Activated CD4-positive, CD25-positive, alpha-beta regulatory T cell treated with anti-CD3 and anti-CD28 coated beads, Interleukin-2, amount 50 U/mL, for 72 hours (primary cell): ENCODE measurements around the gene FAM187B.
"Not testable (repeated sequence)": the region's sequence is repeated elsewhere in the genome, so short reads cannot be mapped to it uniquely, and the experiment has no call there.

ENCODE experiments used
- DNase-seq: peaks from one replicate; pipeline ENCODE4 v3.0.0; 2021

Gene FAM187B

DNA sequence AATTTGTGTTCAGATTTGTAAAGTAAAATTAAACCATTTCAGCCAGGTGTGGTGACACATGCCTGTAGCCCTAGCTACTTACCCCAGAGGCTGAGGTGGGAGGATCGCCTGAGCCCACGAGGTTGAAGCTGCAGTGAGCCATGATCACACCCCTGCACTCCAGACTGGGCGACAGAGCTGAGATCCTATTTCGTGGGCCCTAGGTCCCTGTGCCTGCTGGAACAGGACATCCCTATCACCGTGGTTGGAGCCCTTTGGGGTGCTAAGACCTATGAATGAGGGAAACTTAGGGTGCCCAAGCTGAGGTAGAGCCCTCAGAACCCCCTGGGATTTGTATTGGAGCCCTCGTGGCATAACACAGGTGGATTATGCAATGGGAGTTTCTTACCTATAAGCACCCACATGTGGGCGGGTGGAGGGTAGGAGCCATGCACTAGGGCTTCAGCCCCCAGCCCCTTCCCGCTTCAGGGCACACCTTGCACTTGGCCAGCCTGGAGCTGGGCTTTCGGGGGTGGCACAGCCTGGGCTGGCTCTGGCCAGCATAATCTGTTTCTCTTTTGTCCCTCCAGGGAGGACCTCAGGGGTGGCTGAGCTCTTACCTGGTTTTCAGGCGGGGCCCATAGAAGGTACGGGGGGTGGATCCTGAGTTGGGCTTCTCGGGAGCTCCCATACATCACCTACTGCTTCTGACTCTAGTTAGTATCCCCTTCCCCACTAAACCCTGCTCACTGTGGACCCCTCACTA, 33.0 kb upstream of the FAM187B start:
- DNase-seq = peak; percentile 29

DNA sequence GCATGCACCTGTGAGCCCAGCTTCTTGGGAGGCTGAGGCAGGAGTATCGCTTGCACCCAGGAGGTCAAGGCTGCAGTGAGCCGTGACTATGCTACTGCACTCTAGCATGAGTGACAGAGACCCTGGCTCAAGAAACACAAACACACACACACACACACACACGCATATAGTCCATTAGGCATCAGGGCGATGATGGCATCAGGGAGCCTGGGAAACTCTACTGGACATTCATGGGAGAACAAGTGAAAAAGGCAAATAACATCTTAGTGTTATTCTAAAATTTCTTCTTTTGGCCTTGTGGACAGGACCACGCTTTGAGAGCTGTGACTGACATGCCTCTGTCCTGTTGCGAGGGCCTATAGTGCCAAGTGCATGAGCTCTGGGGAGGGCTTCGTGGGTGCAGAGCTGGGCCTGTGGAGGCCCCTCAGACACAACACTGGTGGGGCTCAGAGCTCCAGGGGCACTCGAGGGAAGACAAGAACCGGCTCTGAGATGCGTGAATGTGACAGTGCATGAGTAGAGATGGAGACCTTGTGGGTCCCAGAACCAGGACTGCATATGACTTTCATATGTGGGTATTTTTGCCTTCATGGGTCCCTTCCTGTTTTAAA, 32.3 kb upstream of the FAM187B start:
- DNase-seq = peak; percentile 14

DNA sequence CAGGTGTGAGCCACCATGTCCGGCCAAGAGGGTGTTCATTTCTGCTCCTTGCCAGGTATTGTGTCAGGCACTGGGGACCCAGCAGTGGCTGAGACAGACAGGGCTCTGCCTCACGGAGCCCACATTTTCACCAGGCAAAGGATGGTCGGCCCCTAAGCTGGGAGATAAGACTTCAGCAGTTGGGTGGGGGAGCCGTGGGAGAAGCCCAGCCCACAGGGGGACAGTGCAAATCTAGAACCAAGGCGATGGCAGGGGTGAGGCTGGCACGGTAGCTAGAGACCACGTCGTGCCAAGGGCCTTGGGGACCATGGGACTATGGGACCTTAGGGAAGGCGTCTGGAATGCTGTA, 28.5 kb upstream of the FAM187B start:
- peak; percentile 17 for DNase-seq

DNA sequence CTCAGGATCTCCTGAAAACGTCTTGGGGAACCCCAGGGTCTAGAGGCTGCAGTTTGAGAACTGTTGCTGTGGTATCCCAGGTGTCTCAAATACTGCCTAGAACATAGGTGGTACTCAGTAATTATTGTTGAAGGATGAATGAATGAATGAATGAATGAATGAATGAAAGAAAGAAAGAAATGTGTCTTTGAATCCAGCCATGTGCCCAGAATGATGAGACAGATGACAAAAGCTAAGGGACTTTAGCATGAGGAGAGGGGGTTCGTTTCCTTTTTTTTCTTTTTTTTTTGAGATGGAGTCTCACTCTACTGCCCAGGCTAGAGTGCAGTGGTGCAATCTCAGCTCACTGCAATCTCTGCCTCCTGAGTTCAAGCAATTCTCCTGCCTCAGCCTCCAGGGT, 28.0 kb upstream of the FAM187B start:
- DNase-seq = peak; percentile 17

DNA sequence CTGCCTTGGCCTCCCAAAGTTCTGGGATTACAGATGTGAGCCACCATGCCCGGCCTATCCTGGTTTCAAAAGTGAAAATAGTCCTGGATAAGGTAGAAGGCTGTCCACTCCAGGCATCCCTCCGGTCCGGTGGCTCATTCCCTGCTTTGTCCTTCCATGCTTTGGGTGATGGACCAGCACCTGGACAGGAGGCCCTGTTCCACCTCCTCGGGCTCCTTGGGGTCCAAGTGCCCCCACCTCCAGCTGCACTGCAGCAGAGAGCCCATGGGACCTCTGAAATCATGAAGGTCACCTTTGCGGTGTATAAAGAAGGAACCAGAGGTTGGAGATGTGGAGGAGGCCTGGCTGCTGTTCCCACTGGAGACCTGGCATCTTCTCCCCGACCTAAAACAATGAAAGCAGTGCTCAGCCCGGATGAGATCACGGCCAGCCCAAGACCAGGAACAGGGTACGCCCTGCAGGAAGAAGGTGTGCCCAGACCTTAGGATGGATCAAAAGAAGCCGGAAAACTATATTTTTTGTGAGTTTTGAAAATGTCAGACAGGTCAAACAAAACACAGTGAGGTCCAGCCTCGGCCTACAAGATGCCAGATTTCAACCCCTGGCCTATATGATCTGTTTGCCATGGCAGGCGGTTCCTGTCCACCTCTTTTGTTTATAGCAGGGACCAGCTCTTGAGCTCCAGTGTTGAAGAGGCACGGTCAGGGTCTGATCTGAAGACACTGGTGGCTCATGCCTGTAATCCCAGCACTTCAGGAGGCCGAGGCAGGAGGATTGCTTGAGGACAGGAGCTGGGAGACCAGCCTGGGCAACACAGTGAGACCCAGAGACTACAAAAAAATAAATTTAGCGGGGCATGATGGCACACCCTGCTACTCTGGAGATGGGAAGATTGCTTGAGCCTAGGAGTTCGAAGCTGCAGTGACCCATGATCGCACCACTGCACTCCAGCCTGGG, 26.1 kb upstream of the FAM187B start:
- peak; percentile 22 for DNase-seq

DNA sequence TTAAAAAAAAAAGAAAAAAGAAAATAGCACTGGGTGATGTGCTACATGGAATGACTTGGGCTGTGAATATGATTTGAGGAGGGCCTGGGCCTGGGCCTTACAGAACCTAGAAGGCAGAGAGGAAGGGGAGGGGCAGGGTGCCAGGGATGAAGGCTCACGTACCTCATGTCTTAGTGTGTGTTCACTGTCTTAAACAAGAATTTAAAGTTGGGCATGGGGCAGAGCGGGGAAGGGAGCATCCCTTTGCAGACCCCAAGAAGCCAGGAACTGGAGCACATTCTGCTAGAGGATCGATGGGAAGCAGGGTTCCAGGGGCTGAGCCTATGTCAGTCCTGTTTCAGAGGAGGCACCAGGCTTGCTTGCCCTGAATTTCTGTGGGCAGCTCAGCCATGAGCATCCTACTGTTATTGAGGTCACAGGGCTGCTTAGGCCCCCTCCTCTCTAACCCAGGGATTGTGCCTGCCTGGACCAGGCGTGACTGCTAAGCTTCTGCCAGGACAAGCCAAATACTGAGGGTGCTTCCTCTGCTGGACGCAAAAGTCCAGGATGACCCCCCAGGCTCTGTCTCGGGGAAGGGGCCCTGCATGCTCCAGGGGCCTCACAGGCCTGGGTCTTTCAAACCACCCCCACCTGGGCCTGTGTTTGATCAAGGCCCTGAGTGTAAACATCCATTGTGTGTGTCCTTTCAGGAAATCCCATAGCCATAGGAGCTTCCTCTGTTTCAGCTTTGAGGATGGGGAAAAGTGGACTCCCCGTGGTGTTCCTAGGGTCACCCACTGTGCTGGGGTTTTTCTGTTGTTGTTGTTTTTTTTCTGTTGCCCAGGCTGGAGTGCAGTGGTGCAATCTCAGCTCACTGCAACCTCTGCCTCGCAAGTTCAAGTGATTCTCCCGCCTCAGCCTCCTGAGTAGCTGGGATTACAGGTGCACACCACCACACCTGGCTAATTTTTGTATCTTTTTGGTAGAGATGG, 25.1 kb upstream of the FAM187B start:
- peak; percentile 20 for DNase-seq

DNA sequence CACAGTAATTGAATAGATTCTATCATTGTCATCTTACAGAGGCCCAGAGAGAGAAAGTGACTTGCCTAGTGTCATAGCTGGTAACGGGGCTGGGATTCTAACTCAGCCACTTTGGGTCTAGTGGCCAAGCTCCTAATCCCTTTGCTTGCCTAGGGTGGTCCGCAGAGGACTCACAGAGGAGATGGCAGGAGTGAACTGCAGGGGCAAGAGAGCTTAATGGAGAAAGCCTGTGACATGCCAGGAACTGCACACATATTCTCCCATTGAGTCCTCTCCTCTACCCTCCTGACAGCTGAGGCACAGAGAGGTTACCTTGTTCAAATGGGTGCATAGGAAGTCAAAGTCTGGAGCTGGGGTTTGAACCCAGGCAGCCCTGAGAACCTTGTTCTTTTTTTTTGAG, 22.9 kb upstream of the FAM187B start:
- no peak for DNase-seq

DNA sequence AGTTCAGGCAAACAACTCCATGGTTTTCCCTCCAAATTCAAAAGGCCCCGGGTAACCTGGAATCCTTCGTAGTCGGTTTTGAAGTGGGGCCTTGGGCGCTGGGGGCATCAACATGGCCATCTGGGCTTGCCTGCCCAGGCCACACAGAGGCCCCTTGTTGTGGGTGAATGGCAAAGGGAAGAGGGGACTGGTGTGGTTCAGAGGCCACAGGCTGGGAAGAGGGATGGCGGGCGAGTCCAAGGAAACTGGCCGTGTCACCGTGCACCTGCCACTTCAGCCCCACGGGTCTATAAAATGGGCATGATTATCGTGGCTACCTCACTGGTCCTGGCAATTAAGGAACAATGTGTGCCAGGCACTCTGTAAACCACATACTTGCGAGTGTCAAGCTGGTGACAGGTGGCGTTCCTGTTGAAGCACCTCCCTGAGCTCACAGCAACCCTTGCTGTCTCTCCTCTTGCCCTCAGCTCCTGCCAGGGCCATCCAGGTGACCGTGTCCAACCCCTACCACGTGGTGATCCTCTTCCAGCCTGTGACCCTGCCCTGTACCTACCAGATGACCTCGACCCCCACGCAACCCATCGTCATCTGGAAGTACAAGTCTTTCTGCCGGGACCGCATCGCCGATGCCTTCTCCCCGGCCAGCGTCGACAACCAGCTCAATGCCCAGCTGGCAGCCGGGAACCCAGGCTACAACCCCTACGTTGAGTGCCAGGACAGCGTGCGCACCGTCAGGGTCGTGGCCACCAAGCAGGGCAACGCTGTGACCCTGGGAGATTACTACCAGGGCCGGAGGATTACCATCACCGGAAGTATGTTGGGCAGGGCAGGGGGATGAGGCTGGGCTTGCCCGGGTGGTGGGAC, 21.5 kb upstream of the FAM187B start:
- DNase-seq = peak; percentile 25

DNA sequence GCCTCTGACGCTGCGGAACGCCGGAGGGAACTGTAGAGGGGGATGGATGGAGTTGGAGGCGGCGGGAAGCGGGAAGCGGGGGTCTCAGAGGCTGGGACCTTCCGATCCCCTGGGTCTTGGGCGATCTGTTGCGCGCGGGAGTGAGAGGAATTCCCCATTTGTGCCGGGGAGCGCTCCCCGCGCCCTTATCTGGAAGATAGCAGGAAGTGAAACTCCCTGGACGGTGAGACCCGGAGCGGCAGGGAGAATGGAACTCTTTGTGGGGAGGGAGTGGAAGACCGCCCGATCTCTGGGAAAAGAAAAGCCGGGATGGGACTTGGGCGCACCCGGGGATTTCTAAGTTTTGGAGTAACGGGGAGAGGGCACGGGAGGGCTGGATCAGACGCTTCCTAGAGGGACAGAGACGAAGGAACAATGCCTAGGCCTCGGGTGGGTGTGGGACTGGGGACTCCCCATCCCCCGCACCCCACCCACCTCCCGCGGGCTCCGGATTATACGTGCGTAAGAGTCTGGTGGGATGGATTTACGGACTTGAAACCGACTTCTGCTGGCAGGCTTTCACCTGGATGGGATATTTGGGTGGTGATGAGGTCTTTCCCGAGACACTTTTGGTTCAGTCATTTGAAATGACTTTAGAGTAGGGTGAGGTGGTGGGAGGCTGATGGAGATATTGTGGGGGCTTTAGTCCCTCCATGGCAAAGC, 20.8 kb upstream of the FAM187B start:
- DNase-seq = peak; percentile 31

DNA sequence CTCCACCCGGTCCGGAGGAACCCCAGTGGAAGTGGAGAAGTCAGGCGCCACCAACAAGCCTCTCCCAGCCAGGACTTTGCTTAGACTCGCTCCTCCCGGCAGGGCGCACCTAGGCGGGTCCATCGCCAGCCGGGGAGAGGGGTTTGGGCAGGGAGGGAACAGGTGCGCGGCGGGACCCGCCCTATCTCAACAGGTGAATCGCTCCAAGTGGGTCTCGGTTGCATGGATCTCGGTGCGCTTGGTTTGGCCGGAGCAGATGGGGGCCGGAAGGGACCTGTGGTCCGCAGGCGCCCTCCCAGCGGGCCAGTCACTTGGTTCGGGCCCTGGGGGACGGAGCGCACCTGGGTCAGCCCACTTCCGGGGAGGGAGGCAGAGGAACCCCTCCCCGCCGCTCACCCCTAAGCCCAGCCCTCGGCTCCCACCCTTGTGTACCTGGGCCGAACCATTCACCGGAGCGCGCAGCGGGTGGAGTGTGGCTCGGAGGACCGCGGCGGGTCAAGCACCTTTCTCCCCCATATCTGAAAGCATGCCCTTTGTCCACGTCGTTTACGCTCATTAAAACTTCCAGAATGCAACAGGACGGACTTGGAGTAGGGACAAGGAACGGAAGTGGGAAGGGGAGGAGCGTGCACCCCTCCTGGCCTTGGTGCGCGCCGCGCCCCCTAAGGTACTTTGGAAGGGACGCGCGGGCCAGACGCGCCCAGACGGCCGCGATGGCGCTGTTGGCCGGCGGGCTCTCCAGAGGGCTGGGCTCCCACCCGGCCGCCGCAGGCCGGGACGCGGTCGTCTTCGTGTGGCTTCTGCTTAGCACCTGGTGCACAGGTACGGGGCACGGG, 20.0 kb upstream of the FAM187B start, which contains the start of gene LSR:
Gene LSR (plus strand): TSS at position 693 of the 836 bp plus-strand sequence. CDS start 21 bp downstream, at position 714.
- peak; percentile 77 for DNase-seq

DNA sequence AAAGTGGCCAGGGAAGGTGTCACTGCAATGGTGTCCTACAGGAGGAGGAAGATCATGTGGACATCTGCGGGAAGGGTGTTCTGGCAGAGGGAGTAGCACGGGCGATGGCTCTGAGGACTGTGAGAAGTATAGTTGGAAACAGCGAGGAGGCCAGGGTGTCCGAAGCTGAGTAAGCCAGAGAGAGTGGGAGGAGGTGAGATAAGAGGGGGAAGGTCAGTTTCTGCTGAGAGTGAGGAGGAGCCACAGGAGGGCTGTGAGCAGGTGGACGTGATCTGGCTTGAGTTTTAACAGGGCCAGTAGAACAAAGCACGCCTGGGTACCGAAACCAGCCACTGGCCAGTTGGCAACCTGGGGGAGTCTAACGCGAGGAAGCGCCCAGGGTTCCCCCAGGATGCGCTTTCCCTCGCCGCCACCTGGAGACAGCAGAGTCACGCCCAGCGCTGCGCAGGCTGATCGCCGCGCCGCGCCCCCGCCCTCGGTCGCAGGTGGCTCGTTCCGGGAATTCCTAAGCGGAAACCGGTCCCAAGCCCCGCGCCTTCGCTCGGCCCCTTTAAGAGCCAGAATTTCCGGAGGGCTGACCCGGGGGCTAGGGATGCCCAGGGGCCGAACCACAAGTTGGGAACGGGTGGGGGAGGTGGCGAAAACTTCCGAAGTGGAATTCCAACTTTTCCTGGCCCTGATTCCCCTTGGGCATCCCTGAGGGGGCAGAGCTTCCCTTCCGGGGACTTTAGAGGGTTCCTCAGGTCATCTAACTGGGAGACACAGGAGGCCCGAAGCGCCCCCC, 19.2 kb upstream of the FAM187B start:
- peak; percentile 59 for DNase-seq

DNA sequence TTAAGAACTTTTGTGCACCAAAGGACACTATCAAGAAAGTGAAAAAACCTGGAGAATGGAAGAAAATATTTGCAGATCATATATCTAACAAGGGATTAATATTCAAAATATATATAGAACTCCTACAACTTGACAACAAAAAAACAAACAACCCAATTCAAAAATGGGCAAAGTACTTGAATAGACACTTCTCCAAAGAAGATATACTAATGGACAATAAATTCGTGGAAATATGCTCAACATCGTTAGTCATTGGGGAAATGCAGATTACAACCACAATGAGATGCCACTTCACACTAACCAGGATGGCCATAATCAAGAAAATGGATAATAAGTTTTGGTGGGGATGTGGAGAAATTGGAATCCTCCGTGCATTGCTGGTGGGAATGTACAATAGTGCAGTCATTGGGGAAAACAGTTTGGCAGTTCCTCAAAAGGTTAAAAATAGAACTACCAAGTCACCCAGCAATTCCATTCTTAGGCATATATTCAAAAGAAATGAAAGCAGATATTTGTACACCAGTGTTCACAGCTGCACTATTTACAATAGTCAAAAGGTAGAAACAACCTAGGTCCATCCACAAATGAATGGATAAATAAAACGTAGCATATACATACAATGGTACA, 18.0 kb upstream of the FAM187B start:
- DNase-seq = no peak

DNA sequence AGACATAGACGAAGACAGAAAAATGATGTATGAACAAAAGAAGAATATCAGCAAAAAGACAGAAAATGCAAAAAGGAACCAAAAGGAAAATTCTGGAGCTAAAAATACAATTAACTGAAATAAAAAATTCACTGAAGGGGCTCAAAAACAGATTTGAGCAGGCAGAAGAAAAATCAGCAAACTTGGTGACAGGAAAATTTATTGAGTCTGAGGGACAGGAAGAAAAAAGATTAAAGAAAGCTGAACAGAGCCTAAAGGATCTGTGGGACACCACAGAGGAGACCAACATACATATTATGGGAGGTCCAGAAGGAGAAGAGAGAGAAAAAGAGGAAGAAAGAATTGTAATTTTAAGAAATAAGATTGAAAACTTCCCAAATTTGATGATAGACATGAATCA, 12.9 kb upstream of the FAM187B start:
- no peak for DNase-seq

DNA sequence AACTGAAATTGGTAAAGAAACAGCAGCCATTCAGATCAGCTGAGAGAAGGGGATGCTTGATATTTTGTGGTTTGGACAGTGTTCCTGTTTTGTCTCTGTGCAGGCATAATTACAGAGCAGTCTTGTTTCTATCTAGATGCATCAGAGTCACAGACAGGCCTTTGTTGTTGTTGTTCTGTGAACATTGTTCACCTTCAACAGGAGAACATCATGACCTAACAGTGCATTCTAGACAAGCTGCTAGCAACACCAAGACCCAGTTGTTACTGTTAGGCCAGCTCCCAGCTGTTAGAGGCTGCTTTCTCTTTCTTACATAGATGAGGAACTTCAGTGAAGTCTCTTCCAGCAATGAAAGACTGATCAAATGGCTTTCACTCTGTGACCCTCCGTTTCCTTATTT, 11.8 kb upstream of the FAM187B start:
- DNase-seq = no peak

DNA sequence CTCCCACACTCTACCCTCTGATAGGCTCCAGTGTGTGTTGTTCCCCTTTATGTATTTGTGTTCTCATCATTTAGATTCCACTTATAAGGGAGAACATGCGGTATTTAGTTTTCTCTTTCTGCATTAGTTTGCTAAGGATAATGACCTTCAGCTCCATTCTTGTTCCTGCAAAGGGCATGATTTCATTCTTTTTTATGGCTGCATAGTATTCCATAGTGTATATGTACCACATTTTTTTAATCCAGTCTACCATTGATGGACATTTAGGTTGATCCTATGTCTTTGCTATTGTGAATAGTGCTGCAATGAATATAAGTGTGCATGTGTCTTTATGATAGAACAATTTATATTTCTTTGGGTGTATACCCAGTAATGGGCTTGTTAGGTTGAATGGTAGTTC, 11.1 kb upstream of the FAM187B start:
- DNase-seq = not testable (repeated sequence)

DNA sequence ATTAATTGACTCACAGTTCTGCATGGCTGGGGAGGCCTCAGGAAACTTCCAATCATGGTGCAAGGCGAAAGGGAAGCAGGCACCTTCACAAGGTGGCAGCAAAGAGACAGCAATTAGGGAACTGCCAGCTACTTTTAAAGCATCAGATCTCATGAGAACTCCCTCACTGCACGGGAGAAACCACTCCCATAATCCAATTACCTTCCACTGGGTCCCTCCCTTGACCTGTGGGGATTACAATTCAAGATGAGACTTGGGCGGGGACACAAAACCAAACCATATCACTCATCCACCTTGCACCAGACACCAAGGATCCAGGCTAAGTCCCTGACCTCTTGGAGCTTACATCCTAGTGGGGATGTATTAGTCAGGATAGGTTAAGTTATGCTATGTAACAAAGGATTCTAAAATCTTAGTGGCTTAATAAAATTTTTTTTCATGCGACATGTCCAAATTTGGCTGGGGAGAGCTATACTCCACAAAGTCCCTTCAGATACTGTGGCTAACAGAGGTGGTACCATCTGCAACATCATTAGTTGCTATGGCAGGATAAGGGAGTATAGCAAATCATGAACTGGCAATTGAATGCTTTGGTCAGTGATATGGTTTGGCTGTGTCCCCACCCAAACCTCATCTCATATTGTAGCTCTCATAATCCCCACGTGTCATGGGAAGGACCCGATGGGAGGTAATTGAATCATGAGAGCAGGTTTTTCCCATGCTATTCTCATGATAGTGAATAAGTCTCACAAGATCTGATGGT, 8.3 kb upstream of the FAM187B start:
- no peak for DNase-seq

DNA sequence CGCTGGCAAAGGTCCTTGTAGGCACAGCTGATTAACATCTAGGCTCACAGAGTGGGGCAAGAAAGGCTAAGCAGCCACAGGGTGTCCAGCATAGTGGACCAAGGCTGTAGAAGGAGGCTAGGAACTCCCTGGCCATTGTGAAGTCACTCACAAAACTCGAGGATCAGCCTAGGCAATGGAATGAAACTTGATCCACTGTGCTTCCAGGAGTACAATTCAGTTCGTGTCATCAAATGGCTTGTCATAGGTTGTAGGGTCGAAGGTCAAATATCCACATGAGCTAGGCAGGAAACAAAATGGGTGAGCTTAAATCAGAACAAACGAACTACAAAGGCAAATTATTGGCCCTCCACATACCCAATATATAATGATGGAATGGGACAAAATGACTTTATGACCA, 4.4 kb upstream of the FAM187B start:
- DNase-seq = no peak
